Coronary artery (tissue), 2 donors: Measurements from ENCODE around the gene NKX1-1.
"Not testable (repeated sequence)": the region's sequence is repeated elsewhere in the genome, so short reads cannot be mapped to it uniquely, and the experiment has no call there.

Source experiments
- DNase-seq: peaks from one replicate; pipeline ENCODE4 v3.0.0-alpha.2; 2017; ENCODE audit warnings: low spot score
- H3K27ac ChIP-seq, 2 donors: fragments of 200-600 bp; sonication (generic); one replicate each; pipeline ENCODE4 v1.5.1; 2016 to 2019
- H3K4me3 ChIP-seq: fragments of 200-600 bp; sonication (generic); 2 replicates; pipeline ENCODE4 v1.5.1; 2016; ENCODE audit warnings: mild to moderate bottlenecking, moderate library complexity
- TF ChIP-seq, protein P1 (sequence below): fragments of 200-600 bp; sonication (generic); IDR thresholded peaks from one replicate; pipeline ENCODE4 v1.5.1; 2019; ENCODE audit warnings: antibody characterized with exemption

NKX1-1 gene

DNA sequence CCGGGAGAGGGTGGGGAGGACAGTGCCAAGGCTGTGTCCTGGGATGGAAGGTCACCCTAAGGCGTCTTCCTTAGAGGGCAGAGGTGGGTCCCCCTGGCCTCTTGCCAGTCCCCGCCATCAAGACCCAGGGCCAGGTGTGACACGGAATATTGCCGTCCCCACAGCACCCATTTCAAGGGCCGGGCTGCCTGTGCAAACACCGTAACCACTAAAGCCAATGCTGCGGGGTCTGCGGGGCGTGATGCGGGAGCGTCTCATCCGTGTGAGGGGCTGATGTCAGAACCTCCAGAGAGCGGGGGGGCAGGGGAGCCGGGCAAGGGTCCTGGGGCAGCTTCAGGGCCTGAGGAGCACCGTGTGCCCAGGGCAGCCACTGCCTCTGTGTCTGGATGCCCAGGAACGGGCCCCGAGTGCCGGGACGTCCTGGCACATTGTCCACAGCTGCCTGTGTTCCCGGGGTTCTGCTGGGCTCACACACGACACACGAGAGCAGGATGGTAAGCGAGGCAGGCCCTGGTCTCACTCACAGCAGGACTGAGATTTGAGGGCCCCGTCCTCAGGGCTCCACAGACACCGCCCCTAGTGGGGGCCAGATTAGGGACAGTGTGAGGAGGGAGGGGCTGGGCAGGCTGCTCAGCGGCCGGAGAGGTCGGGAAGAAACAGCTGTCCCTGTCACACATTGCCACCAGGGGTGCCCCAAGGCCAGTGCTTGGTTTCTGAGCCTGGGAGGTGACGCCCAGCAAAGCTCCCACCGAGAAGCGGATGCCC, 29.2 kb downstream of the NKX1-1 start:
- H3K27ac ChIP-seq = no peak overlapping the region
- DNase-seq = no peak
- H3K4me3 ChIP-seq = no peak overlapping the region
- TF ChIP-seq, protein P1, sequence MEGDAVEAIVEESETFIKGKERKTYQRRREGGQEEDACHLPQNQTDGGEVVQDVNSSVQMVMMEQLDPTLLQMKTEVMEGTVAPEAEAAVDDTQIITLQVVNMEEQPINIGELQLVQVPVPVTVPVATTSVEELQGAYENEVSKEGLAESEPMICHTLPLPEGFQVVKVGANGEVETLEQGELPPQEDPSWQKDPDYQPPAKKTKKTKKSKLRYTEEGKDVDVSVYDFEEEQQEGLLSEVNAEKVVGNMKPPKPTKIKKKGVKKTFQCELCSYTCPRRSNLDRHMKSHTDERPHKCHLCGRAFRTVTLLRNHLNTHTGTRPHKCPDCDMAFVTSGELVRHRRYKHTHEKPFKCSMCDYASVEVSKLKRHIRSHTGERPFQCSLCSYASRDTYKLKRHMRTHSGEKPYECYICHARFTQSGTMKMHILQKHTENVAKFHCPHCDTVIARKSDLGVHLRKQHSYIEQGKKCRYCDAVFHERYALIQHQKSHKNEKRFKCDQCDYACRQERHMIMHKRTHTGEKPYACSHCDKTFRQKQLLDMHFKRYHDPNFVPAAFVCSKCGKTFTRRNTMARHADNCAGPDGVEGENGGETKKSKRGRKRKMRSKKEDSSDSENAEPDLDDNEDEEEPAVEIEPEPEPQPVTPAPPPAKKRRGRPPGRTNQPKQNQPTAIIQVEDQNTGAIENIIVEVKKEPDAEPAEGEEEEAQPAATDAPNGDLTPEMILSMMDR = no peak

DNA sequence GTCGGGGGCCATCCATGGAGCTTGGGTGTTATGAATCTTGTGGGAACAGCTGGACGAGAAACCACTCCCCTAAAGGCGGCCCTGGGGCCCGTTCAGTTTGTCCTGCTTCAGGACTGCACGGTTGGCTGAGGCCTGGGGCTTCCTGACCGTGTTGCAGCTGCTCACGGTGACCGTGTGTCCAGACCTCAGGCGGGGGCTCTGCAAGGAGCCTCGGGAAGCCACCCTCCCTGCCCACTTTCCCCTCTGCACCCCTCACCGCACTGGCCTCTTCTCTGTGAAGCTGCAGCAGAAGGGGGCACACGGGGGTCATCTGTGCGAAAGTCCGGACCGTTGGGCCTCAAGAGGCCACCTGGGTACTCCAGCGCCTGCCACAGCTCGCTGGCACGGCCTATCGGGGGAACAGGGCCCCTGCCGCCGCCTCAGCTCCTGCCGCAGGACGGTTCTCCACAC, 29.8 kb downstream of the NKX1-1 start:
- Histone ChIP-seq H3K27ac (no peak overlapping the region), H3K4me3 (no peak overlapping the region)
- DNase-seq = no peak
- TF ChIP-seq, protein P1 = no peak

DNA sequence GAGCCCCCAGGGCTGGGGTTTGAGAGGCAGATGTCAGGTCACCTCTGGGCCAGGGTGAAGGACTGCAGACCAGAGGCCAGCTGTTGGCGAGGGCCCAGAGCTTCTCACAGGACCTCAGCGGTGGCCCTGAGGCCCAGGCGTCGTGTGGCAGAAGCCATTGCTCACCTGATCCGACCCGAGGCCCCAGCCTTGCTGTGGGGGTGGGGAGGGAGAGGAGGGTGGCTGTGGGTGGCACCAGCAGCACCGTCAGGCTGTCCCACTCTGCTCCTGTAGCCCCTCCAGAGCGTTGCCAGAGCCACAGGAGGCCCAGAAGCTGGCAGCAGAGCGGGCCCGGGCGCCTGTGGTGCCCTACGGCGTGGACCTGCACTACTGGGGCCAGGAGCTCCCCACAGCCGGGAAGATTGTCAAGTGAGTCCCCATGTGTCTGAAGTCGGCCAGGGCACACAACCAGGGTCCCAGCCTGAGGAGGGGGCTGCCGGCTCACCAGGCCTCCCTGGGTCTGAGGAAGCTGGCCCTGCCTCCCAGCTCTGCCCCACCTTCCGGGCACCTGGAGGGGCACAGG, 30.4 kb downstream of the NKX1-1 start:
- H3K4me3 ChIP-seq = no peak overlapping the region
- TF ChIP-seq, protein P1 = no peak
- DNase-seq = no peak
- H3K27ac ChIP-seq = no peak overlapping the region

DNA sequence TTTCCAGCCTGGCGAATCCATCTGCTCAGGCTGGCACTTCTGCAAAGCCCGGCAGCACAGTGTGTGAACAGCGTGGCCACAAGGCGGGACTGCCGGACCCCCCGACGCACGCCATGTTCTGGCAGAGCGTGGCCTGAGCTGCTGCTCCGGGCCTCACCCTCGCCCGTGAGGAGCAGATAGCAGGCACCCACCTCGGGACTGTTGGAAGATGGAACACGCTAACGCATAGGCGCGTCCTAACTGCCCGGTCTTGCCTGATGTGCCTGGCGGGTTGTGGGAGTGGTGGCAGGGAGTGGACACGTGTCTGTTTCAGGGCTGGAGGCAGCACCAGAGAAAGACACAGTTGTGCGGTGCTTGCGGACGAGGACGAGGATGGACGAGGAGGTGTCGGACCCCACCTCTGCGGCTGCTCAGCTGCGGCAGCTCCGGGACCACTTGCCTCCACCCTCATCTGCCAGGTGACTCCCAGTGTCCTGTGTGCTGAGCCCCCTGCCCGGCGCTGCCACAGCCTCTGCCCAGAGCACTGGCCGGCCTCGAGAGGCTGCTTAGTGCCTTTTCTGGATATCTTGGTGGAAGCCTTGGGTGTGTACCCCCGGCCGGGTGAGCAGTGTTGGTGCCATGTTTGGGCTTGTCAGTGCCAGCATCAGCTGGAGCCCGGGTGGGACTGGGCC, 31.1 kb downstream of the NKX1-1 start:
- Histone ChIP-seq H3K4me3 (no peak overlapping the region), H3K27ac (no peak overlapping the region)
- TF ChIP-seq, protein P1 = no peak
- DNase-seq = no peak

DNA sequence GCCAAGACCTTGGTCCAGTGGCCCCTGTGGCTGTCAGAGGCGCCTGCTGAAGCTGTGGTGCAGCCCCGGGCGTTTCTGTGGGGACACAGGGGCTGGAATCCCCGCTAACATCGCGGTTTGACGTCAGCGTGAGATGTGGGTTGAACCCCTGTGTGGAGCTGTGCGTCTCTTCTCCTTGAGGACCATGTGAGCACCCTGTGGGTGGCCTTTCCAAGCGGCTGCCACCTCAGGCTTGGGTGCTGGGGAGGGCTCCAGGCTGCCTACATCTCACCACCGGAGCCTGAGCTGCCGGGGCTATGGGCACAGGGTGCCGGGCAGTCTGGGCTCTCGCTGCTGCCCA, 31.6 kb downstream of the NKX1-1 start:
- TF ChIP-seq, protein P1 = no peak
- DNase-seq = no peak
- Histone ChIP-seq H3K4me3 (no peak overlapping the region), H3K27ac (no peak overlapping the region)

DNA sequence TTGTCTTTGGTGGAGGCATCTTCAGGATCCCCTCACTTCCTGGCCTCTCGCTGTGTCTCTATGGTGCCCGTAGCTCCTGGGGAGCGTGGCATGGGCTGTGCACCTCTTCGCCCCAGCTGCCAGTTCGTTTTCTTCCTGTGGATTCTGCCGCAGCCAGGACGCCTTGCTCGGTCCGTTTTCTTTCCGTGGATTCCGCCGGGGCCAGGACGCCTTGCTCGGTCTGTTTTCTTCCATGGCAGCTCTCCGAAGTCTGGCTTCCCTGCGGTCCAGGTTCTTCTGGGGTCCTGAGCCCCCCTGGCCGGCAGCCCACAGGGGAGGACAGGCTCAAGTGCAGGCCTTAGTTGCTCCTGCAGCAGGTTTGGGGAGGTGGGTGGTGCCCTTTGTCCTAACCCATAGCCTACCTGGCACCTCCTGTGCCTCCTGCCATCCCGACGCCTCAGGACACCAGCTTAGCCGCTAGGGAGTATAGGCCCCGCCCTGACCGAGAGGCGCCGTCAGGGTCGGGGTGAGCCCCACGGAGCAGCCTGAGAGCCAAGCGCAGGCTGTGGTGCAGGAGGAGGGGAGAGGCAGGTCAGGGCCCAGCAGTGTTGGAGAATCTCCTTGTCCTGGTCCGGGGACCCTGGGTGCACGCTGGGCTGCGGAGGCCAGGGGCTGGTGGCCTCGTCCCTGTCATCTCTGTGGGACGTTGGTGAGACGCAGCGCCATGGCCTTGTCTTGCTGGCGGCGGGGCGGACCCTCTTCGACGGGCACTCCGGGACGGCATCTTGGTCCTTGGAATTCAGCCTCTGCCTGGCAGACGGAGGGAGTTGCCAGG, 32.1 kb downstream of the NKX1-1 start:
- Histone ChIP-seq H3K4me3 (no peak overlapping the region), H3K27ac (no peak overlapping the region)
- TF ChIP-seq, protein P1 = no peak
- DNase-seq = no peak

DNA sequence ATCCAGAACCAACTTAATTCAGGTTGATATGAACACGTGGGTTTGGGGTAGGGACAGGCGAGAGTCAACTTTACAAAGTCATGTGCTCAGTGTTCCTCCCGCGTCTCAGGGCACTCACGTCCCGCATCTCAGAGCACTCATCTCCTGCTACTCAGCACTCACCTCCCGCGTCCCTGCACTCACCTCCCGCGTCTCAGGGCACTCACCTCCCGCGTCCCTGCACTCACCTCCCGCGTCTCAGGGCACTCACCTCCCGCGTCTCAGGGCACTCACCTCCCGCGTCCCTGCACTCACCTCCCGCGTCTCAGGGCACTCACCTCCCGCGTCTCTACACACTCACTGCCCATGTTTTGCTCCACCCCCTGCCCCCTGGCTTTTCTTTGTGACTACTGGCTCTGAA, 33.7 kb downstream of the NKX1-1 start:
- not testable (repeated sequence) for H3K27ac ChIP-seq, DNase-seq, H3K4me3 ChIP-seq
